GM23338 (cell line): ENCODE data around the gene UNC5C.

ENCODE experiments used
- JUNB ChIP-seq: IDR thresholded peaks from one replicate; pipeline ENCODE4 v1.6.1; 2016; ENCODE audit warnings: antibody characterized with exemption; ENCODE audit not compliant: unreplicated experiment
- POLR2AphosphoS5 ChIP-seq: IDR thresholded peaks from 2 replicates; pipeline ENCODE4 v1.6.1; 2016; ENCODE audit warnings: antibody characterized with exemption, low read depth
- STAT1 ChIP-seq: IDR thresholded peaks from one replicate; pipeline ENCODE4 v1.6.1; 2016; ENCODE audit warnings: antibody characterized with exemption; ENCODE audit not compliant: unreplicated experiment
- TF ChIP-seq, protein P1 (sequence below), 2 experiments: fragments of 200-600 bp in 1 of 2; sonication (generic) in 1 of 2; conservative IDR thresholded peaks; 2 replicates each; pipeline versions ENCODE4 v1.5.1 to v1.6.1; 2016 to 2017; ENCODE audit warnings: antibody characterized with exemption in 2 of 2, low read depth in 2 of 2, mild to moderate bottlenecking in 2 of 2, moderate library complexity in 1 of 2

DNA sequence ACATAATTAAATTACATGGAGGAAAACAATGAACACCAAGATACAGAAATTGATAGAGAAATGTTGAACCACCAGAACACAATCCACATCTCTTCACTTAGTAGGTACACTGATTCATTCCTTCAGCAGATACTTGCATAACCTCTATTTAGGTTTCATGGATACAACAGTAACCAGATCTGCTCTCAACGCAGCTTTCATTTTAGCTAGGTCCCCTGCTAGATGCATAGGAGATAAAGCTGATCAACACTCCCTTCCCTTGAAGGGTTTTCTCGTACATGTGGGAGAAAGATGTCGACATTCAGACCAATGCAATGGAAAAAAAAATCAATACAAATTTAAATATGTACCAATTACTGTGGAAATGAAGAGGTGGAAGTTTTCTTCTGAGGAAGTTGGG, 37.3 kb downstream of the UNC5C start:
- TF ChIP-seq, protein P1, sequence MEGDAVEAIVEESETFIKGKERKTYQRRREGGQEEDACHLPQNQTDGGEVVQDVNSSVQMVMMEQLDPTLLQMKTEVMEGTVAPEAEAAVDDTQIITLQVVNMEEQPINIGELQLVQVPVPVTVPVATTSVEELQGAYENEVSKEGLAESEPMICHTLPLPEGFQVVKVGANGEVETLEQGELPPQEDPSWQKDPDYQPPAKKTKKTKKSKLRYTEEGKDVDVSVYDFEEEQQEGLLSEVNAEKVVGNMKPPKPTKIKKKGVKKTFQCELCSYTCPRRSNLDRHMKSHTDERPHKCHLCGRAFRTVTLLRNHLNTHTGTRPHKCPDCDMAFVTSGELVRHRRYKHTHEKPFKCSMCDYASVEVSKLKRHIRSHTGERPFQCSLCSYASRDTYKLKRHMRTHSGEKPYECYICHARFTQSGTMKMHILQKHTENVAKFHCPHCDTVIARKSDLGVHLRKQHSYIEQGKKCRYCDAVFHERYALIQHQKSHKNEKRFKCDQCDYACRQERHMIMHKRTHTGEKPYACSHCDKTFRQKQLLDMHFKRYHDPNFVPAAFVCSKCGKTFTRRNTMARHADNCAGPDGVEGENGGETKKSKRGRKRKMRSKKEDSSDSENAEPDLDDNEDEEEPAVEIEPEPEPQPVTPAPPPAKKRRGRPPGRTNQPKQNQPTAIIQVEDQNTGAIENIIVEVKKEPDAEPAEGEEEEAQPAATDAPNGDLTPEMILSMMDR (conservative IDR thresholded peaks at IDR 0.05; ENCODE audit: low read depth in 2 of 2) = no peak
- TF ChIP-seq JUNB = no peak
- TF ChIP-seq POLR2AphosphoS5 = no peak
- no peak for TF ChIP-seq STAT1
